Measurements from ENCODE around the gene CDKN1C. TPM values are rescaled to one million over a fixed set of nuclear protein-coding genes. Genes with fewer than 3 reads are reported as not detected.

The CDKN1C gene
- total RNA-seq, 2 donors from 2014 or later: 1.2 to 2.0 TPM

- H3K4me3 Mint-ChIP-seq: peak overlapping the region; percentile 82
- H3K27me3 Mint-ChIP-seq: peaks cover 9% of the 10 kb centered on the region in 2 donors
- peaks cover 20 to 27% of the 10 kb centered on the region in 2 donors for H3K4me1 Mint-ChIP-seq (ENCODE audit: low read depth in 2 of 2)
- no peaks in the 10 kb centered on the region for H3K36me3 Mint-ChIP-seq
- ATAC-seq: no peak
- DNase-seq (ENCODE audit: low spot score): peak; percentile 62
- no peaks in the 10 kb centered on the region for H3K9me3 Mint-ChIP-seq
- peak overlapping the region in 1 of 2 donors; percentile 43 for H3K27ac Mint-ChIP-seq
Measured at GRCh38 chr11:2927851-2928604, 42.5 kb upstream of the CDKN1C start.

GRCh38 chr11:2927121-2927800 is 41.7 kb upstream of the CDKN1C start:
- Mint-ChIP-seq H3K27ac (peak overlapping the region in 1 of 2 donors; percentile 43), H3K9me3 (no peaks in the 10 kb centered on the region), H3K36me3 (no peaks in the 10 kb centered on the region), H3K4me3 (peak overlapping the region; percentile 82), H3K27me3 (peaks cover 9% of the 10 kb centered on the region in 2 donors), H3K4me1 (ENCODE audit: low read depth in 2 of 2) (peaks cover 20 to 22% of the 10 kb centered on the region in 2 donors)
- DNase-seq (ENCODE audit: low spot score) (peak; percentile 58), ATAC-seq (no peak)

- peaks cover 20 to 22% of the 10 kb centered on the region in 2 donors for H3K4me1 Mint-ChIP-seq (ENCODE audit: low read depth in 2 of 2)
- no peaks in the 10 kb centered on the region for H3K36me3 Mint-ChIP-seq
- no peaks in the 10 kb centered on the region for H3K9me3 Mint-ChIP-seq
- DNase-seq (ENCODE audit: low spot score): no peak
- H3K27ac Mint-ChIP-seq: no peak overlapping the region
- H3K27me3 Mint-ChIP-seq: peaks cover 9% of the 10 kb centered on the region in 2 donors
- no peak overlapping the region for H3K4me3 Mint-ChIP-seq
- no peak for ATAC-seq
Measured at GRCh38 chr11:2926611-2927051, 41.1 kb upstream of the CDKN1C start.

- DNase-seq (ENCODE audit: low spot score) (peak; percentile 59), ATAC-seq (no peak)
- Mint-ChIP-seq H3K4me1 (ENCODE audit: low read depth in 2 of 2) (peaks cover 13 to 15% of the 10 kb centered on the region in 2 donors), H3K27ac (no peak overlapping the region), H3K36me3 (no peaks in the 10 kb centered on the region), H3K4me3 (no peak overlapping the region), H3K9me3 (no peaks in the 10 kb centered on the region), H3K27me3 (peaks cover 9% of the 10 kb centered on the region in 2 donors)
Measured at GRCh38 chr11:2924821-2925675, 39.5 kb upstream of the CDKN1C start.

- DNase-seq (ENCODE audit: low spot score): peak; percentile 20
- H3K27me3 Mint-ChIP-seq: peaks cover 9% of the 10 kb centered on the region in 2 donors
- no peak overlapping the region for H3K27ac Mint-ChIP-seq
- H3K4me1 Mint-ChIP-seq (ENCODE audit: low read depth in 2 of 2): peaks cover 9 to 12% of the 10 kb centered on the region in 2 donors
- H3K4me3 Mint-ChIP-seq: no peak overlapping the region
- H3K9me3 Mint-ChIP-seq: no peaks in the 10 kb centered on the region
- no peak for ATAC-seq
- no peaks in the 10 kb centered on the region for H3K36me3 Mint-ChIP-seq
Measured at GRCh38 chr11:2924381-2924780, 38.8 kb upstream of the CDKN1C start.

- Mint-ChIP-seq H3K27me3 (peaks cover 9% of the 10 kb centered on the region in 2 donors), H3K36me3 (no peaks in the 10 kb centered on the region), H3K9me3 (no peaks in the 10 kb centered on the region), H3K27ac (no peak overlapping the region), H3K4me3 (no peak overlapping the region), H3K4me1 (ENCODE audit: low read depth in 2 of 2) (peaks cover 9% of the 10 kb centered on the region in 2 donors)
- ATAC-seq: no peak
- peak; percentile 61 for DNase-seq (ENCODE audit: low spot score)
Measured at GRCh38 chr11:2923446-2924375, 38.1 kb upstream of the CDKN1C start.

- peaks cover 2% of the 10 kb centered on the region in 2 donors for H3K4me1 Mint-ChIP-seq (ENCODE audit: low read depth in 2 of 2)
- no peak for ATAC-seq
- no peaks in the 10 kb centered on the region for H3K36me3 Mint-ChIP-seq
- H3K27me3 Mint-ChIP-seq: peaks cover 2 to 3% of the 10 kb centered on the region in 2 donors
- no peaks in the 10 kb centered on the region for H3K9me3 Mint-ChIP-seq
- H3K27ac Mint-ChIP-seq: no peak overlapping the region
- no peak for DNase-seq (ENCODE audit: low spot score)
- H3K4me3 Mint-ChIP-seq: no peak overlapping the region
Measured at GRCh38 chr11:2922655-2923054, 37.1 kb upstream of the CDKN1C start.

GRCh38 chr11:2921742-2922493 is 36.3 kb upstream of the CDKN1C start:
- Mint-ChIP-seq H3K9me3 (no peaks in the 10 kb centered on the region), H3K27me3 (no peaks in the 10 kb centered on the region), H3K4me3 (no peak overlapping the region), H3K27ac (no peak overlapping the region), H3K36me3 (no peaks in the 10 kb centered on the region), H3K4me1 (ENCODE audit: low read depth in 2 of 2) (no peaks in the 10 kb centered on the region)
- ATAC-seq: no peak
- DNase-seq (ENCODE audit: low spot score): no peak

- Mint-ChIP-seq H3K4me1 (ENCODE audit: low read depth in 2 of 2) (no peaks in the 10 kb centered on the region), H3K36me3 (no peaks in the 10 kb centered on the region), H3K27ac (no peak overlapping the region), H3K4me3 (no peak overlapping the region), H3K27me3 (no peaks in the 10 kb centered on the region), H3K9me3 (no peaks in the 10 kb centered on the region)
- DNase-seq (ENCODE audit: low spot score) (no peak), ATAC-seq (no peak)
Measured at GRCh38 chr11:2921261-2921660, 35.7 kb upstream of the CDKN1C start.

- Mint-ChIP-seq H3K4me1 (ENCODE audit: low read depth in 2 of 2) (no peaks in the 10 kb centered on the region), H3K9me3 (no peaks in the 10 kb centered on the region), H3K4me3 (no peak overlapping the region), H3K27me3 (no peaks in the 10 kb centered on the region), H3K36me3 (no peaks in the 10 kb centered on the region), H3K27ac (no peak overlapping the region)
- ATAC-seq: no peak
- no peak for DNase-seq (ENCODE audit: low spot score)
Measured at GRCh38 chr11:2920343-2920742, 34.8 kb upstream of the CDKN1C start.

GRCh38 chr11:2919837-2920236 is 34.3 kb upstream of the CDKN1C start:
- Mint-ChIP-seq H3K27ac (no peak overlapping the region), H3K27me3 (no peaks in the 10 kb centered on the region)

GRCh38 chr11:2919188-2919587 is 33.6 kb upstream of the CDKN1C start:
- DNase-seq (ENCODE audit: low spot score) (no peak), ATAC-seq (no peak)
- no peak overlapping the region for H3K27ac Mint-ChIP-seq
- no peak overlapping the region for H3K4me3 Mint-ChIP-seq
- no peaks in the 10 kb centered on the region for H3K9me3 Mint-ChIP-seq
- H3K36me3 Mint-ChIP-seq: no peaks in the 10 kb centered on the region
- H3K4me1 Mint-ChIP-seq (ENCODE audit: low read depth in 2 of 2): no peaks in the 10 kb centered on the region
- no peaks in the 10 kb centered on the region for H3K27me3 Mint-ChIP-seq

More at GRCh38 chr11:2919837-2920236, 34.3 kb upstream of the CDKN1C start:
- H3K4me1 Mint-ChIP-seq (ENCODE audit: low read depth in 2 of 2): no peaks in the 10 kb centered on the region
- no peak overlapping the region for H3K4me3 Mint-ChIP-seq
- no peaks in the 10 kb centered on the region for H3K36me3 Mint-ChIP-seq
- H3K9me3 Mint-ChIP-seq: no peaks in the 10 kb centered on the region
- no peak for ATAC-seq
- DNase-seq (ENCODE audit: low spot score): no peak
